ENCODE results near the gene ZNF438. TPM values are rescaled to one million over a fixed set of nuclear protein-coding genes. Genes with fewer than 3 reads are reported as not detected.

The ZNF438 gene
- total RNA-seq, 1 experiment from 2014 or later = 2.0 TPM

DNA sequence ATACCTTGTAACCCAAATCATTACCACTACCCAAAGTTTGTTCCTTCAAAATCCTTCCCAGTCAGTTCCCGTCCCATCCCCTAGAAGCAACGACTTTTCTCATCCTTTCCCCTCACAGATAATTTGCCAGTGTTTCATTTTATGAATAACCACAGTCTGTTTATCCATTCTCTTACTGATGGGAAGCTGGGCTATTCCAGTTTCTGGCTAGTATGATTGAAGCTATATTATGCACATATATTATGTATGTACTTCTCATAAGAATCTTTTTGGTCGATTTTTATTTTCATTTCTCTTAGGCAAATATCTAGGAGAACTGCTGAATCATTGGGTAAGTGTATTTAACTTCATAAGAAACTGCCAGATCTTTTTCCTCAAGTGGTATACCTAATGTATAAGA is 114.6 kb downstream of the ZNF438 start:
- POLR2A ChIA-PET = no interaction called here
- no peak overlapping the region for H3K4me3 ChIP-seq (ENCODE audit: low read depth in 2 of 2, low read length in 2 of 2)
- CTCF ChIA-PET = no interaction called here
- DNase-seq (ENCODE audit: low read depth, low spot score) = no peak
- intact Hi-C loops (cut with micrococcal nuclease; ENCODE audit: unreplicated experiment) (no loop called here), in situ Hi-C loops (cut with HindIII; ENCODE audit: low pct_unique_long_range_greater_than_20kb, low sequenced_read_pairs) (no loop called here)
- H3K36me3 ChIP-seq (ENCODE audit: control insufficient read depth, insufficient read depth, low read length) = no peaks in the 10 kb centered on the region
- no peaks in the 10 kb centered on the region for H3K27me3 ChIP-seq (ENCODE audit: control insufficient read depth, insufficient read depth, low read length)
- no peaks in the 10 kb centered on the region for H3K9me3 ChIP-seq (ENCODE audit: control insufficient read depth, insufficient read depth, low read depth, low read length)
- no peak for TF ChIP-seq TCF7L2 (IDR thresholded peaks at IDR 0.05; ENCODE audit: low read depth, low read length)
- TF ChIP-seq, protein P1, sequence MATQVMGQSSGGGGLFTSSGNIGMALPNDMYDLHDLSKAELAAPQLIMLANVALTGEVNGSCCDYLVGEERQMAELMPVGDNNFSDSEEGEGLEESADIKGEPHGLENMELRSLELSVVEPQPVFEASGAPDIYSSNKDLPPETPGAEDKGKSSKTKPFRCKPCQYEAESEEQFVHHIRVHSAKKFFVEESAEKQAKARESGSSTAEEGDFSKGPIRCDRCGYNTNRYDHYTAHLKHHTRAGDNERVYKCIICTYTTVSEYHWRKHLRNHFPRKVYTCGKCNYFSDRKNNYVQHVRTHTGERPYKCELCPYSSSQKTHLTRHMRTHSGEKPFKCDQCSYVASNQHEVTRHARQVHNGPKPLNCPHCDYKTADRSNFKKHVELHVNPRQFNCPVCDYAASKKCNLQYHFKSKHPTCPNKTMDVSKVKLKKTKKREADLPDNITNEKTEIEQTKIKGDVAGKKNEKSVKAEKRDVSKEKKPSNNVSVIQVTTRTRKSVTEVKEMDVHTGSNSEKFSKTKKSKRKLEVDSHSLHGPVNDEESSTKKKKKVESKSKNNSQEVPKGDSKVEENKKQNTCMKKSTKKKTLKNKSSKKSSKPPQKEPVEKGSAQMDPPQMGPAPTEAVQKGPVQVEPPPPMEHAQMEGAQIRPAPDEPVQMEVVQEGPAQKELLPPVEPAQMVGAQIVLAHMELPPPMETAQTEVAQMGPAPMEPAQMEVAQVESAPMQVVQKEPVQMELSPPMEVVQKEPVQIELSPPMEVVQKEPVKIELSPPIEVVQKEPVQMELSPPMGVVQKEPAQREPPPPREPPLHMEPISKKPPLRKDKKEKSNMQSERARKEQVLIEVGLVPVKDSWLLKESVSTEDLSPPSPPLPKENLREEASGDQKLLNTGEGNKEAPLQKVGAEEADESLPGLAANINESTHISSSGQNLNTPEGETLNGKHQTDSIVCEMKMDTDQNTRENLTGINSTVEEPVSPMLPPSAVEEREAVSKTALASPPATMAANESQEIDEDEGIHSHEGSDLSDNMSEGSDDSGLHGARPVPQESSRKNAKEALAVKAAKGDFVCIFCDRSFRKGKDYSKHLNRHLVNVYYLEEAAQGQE (IDR thresholded peaks at IDR 0.05; ENCODE audit: insufficient read depth in 1 of 2, low read depth in 2 of 2, low read length in 1 of 2) = no peak
- no peak for TF ChIP-seq SIN3A (IDR thresholded peaks at IDR 0.05; ENCODE audit: borderline replicate concordance, insufficient read depth, low read depth, low read length)
- no peak for TF ChIP-seq POLR2AphosphoS5 (IDR thresholded peaks at IDR 0.05; ENCODE audit: low read depth, low read length)
- no peak for TF ChIP-seq CTCF (IDR thresholded peaks at IDR 0.05)
- no TSS peak for BruUV-seq (replicated peaks)
- no peak for ATAC-seq
- H3K4me1 ChIP-seq (ENCODE audit: control insufficient read depth, insufficient read depth, low read length) = no peaks in the 10 kb centered on the region
- H3K27ac ChIP-seq (ENCODE audit: low read length) = no peak overlapping the region

DNA sequence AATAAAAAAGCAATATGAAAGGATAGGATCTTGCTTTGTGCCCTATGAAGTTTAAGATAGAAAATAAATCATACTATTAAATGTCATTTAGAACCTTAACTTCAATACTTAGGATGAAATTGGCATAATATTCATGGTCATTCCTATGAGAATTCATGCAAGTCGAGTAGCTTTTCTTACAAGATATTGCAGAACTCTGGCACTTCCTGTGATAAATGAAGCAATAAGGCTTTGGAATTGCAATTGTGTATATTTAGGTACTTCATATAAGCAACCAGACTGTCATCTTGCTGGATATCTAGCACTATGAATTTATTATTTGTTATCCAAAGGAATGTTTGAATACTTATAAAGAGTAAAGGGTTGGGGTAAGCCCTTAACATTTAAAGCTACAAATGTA is 116.5 kb downstream of the ZNF438 start:
- TF ChIP-seq TCF7L2 (IDR thresholded peaks at IDR 0.05; ENCODE audit: low read depth, low read length) (no peak), SIN3A (IDR thresholded peaks at IDR 0.05; ENCODE audit: borderline replicate concordance, insufficient read depth, low read depth, low read length) (no peak), CTCF (IDR thresholded peaks at IDR 0.05) (no peak), POLR2AphosphoS5 (IDR thresholded peaks at IDR 0.05; ENCODE audit: low read depth, low read length) (no peak)
- TF ChIP-seq, protein P1 (IDR thresholded peaks at IDR 0.05; ENCODE audit: insufficient read depth in 1 of 2, low read depth in 2 of 2, low read length in 1 of 2) = no peak
- ChIA-PET CTCF (no interaction called here), POLR2A (no interaction called here)
- intact Hi-C loops (cut with micrococcal nuclease; ENCODE audit: unreplicated experiment) (no loop called here), in situ Hi-C loops (cut with HindIII; ENCODE audit: low pct_unique_long_range_greater_than_20kb, low sequenced_read_pairs) (no loop called here)
- Histone ChIP-seq H3K36me3 (ENCODE audit: control insufficient read depth, insufficient read depth, low read length) (no peaks in the 10 kb centered on the region), H3K4me1 (ENCODE audit: control insufficient read depth, insufficient read depth, low read length) (no peaks in the 10 kb centered on the region), H3K9me3 (ENCODE audit: control insufficient read depth, insufficient read depth, low read depth, low read length) (no peaks in the 10 kb centered on the region), H3K27me3 (ENCODE audit: control insufficient read depth, insufficient read depth, low read length) (no peaks in the 10 kb centered on the region), H3K27ac (ENCODE audit: low read length) (no peak overlapping the region), H3K4me3 (ENCODE audit: low read depth in 2 of 2, low read length in 2 of 2) (no peak overlapping the region)
- ATAC-seq (no peak), DNase-seq (ENCODE audit: low read depth, low spot score) (no peak)
- no TSS peak for BruUV-seq (replicated peaks)

Data from Panc1 (cell line).